Camera-type eye (tissue), 1 donor: ENCODE data around the gene NUCB1. TPM values are rescaled to one million over a fixed set of nuclear protein-coding genes. Genes with fewer than 3 reads are reported as not detected.

Source experiments
- total RNA-seq: library from RNA; depleted of rRNA; stranded (reverse); fragments of >200 nt; gene quantifications from one replicate; pipeline ENCODE4 v1.2.3, GENCODE V29; 2014

Gene NUCB1
- 153 TPM for total RNA-seq

DNA sequence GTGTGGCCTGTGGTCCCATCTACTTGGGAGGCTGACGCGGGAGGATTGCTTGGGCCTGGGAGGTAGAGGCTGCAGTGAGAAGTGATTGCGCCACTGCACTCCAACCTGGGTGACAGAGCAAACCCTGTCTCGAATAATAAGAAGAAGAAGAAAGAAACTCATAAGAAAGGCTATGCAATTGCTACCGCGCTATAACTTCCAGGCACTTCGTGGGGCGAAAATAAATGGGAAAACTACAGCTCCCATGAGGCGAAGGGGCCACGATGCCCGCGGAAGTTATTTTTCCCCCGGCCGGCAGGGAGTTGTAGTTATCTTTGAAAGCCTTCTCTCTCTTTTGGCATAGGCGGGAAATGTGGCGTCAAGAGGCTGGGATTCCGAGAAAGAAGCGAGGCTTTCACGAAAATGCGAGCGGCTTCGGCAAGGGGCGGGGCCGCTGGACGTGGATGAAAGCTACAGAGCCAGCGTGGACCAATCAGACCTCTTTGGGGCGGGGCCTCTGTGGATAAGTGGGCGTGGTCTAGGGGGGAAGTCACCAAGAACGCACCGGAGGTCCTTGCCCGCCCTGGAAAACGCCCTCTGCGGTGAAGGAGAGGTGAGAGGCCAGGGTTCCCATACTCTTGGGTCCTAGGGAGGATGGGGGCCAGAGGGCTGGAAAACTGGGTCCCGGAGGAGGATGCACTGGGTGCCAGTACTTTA is at the start of gene NUCB1:
NUCB1 (plus strand) TSS at position 532 of the 696 bp plus-strand sequence. CDS start 485 bp downstream, outside the sequence.

GRCh38 chr19:48868114-48868886 is 31.8 kb upstream of the NUCB1 start, which contains the start of gene PLEKHA4:
Gene PLEKHA4 (minus strand): TSS chr19:48868617. CDS start chr19:48867620, 997 bp downstream.

DNA sequence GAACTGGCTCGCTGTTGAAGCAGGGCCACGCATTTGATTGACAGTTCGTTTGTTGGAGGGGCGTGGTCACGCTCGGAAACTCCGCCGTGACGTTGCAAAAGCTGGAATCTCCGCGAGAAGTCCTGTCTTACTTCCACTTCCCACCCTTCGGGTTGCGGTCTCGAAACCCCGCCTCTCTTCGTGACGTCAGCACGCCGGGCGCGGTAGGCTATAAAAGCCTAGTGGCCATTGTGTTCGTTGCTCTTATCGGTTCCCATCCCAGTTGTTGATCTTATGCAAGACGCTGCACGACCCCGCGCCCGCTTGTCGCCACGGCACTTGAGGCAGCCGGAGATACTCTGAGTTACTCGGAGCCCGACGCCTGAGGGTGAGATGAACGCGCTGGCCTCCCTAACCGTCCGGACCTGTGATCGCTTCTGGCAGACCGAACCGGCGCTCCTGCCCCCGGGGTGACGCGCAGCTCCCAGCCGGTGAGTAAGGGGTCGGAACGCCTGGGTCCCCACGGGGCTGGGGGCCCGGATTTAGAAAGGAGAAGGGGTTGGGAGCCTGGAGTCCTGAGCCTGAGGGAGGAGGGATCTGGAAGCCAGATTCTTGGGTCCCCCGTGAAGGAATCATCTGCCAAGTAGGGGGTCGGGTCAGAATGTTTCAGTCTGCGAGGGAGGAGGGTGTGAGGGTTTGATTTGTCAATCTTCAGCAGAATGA is 27.8 kb upstream of the NUCB1 start, which contains the start of gene PPP1R15A:
PPP1R15A (plus strand) TSS at position 240 of the 702 bp plus-strand sequence. CDS start 813 bp downstream, outside the sequence.

GRCh38 chr19:48933382-48933932 is 33.3 kb downstream of the NUCB1 start, which contains the start of gene DHDH:
Gene DHDH (plus strand): TSS chr19:48933699. CDS start chr19:48933722, 23 bp downstream.

GRCh38 chr19:48954595-48955307 is 54.6 kb downstream of the NUCB1 start, which contains the start of gene BAX:
Gene BAX (plus strand): TSS chr19:48954875. CDS start chr19:48954929, 54 bp downstream.

GRCh38 chr19:48965040-48965805 is 65.1 kb downstream of the NUCB1 start, which contains the start of gene FTL:
Gene FTL (plus strand): TSS chr19:48965309. CDS start chr19:48965508, 199 bp downstream.

Other genes starting within 250 kb of the NUCB1 start
- gene NTN5, start 227.3 kb upstream of the NUCB1 start, total RNA-seq, result 1.6 TPM
- 0.44 TPM for gene FUT2, start 204.3 kb upstream of the NUCB1 start, total RNA-seq
- 4.2 TPM for gene MAMSTR, start 180.6 kb upstream of the NUCB1 start, total RNA-seq
- 11.4 TPM for gene RASIP1, start 159.7 kb upstream of the NUCB1 start, total RNA-seq
- gene IZUMO1, start 153.4 kb upstream of the NUCB1 start, total RNA-seq, result not detected
- gene FUT1, start 147.7 kb upstream of the NUCB1 start, total RNA-seq, result 1.9 TPM
- gene FGF21, start 144.8 kb upstream of the NUCB1 start, total RNA-seq, result not detected
- gene BCAT2, start 89.3 kb upstream of the NUCB1 start, total RNA-seq, result 27.3 TPM
- gene HSD17B14, start 63.8 kb upstream of the NUCB1 start, total RNA-seq, result 13.8 TPM
- 10.8 TPM for gene PLEKHA4, start 31.7 kb upstream of the NUCB1 start, total RNA-seq
- gene PPP1R15A, start 27.9 kb upstream of the NUCB1 start, total RNA-seq, result 42.4 TPM
- 0.22 TPM for gene TULP2, start 1.6 kb upstream of the NUCB1 start, total RNA-seq
- not detected for gene DHDH, start 33.4 kb downstream of the NUCB1 start, total RNA-seq
- 24.8 TPM for gene BAX, start 54.6 kb downstream of the NUCB1 start, total RNA-seq
- 1,146 TPM for gene FTL, start 65.0 kb downstream of the NUCB1 start, total RNA-seq
- gene GYS1, start 93.0 kb downstream of the NUCB1 start, total RNA-seq, result 47.8 TPM
- 93.5 TPM for gene RUVBL2, start 93.6 kb downstream of the NUCB1 start, total RNA-seq
- gene LHB, start 116.8 kb downstream of the NUCB1 start, total RNA-seq, result not detected
- not detected for gene CGB3, start 124.0 kb downstream of the NUCB1 start, total RNA-seq
- gene CGB2, start 131.6 kb downstream of the NUCB1 start, total RNA-seq, result not detected
- not detected for gene CGB1, start 136.6 kb downstream of the NUCB1 start, total RNA-seq
- gene CGB5, start 143.5 kb downstream of the NUCB1 start, total RNA-seq, result not detected
- not detected for gene CGB8, start 148.8 kb downstream of the NUCB1 start, total RNA-seq
- gene CGB7, start 157.4 kb downstream of the NUCB1 start, total RNA-seq, result not detected
- 0.93 TPM for gene NTF4, start 164.5 kb downstream of the NUCB1 start, total RNA-seq
- 0.22 TPM for gene KCNA7, start 172.4 kb downstream of the NUCB1 start, total RNA-seq
- 301 TPM for gene SNRNP70, start 185.1 kb downstream of the NUCB1 start, total RNA-seq
- gene LIN7B, start 214.1 kb downstream of the NUCB1 start, total RNA-seq, result 12.2 TPM
- 2.0 TPM for gene C19orf73, start 218.8 kb downstream of the NUCB1 start, total RNA-seq
- 27.9 TPM for gene PPFIA3, start 219.2 kb downstream of the NUCB1 start, total RNA-seq